HepG2 (cell line): Measurements from ENCODE around the gene LASP1. TPM values are rescaled to one million over a fixed set of nuclear protein-coding genes. Genes with fewer than 3 reads are reported as not detected.

Experiments used
- CTCF ChIP-seq: sonication (generic); formaldehyde crosslinking; IDR thresholded peaks from 2 replicates; pipeline ENCODE4 v1.5.0; 2020; ENCODE audit warnings: mild to moderate bottlenecking, missing genetic modification reagents, moderate library complexity
- DMTF1 ChIP-seq: sonication (generic); formaldehyde crosslinking; IDR thresholded peaks from 2 replicates; pipeline ENCODE4 v1.4.0; 2020; ENCODE audit warnings: mild to moderate bottlenecking, missing genetic modification reagents
- FIP1L1 ChIP-seq: fragments of 200-400 bp; formaldehyde crosslinking; IDR thresholded peaks from 2 replicates; pipeline ENCODE4 v1.6.1; 2018; ENCODE audit warnings: low read depth, mild to moderate bottlenecking, low read length, moderate library complexity, borderline replicate concordance; ENCODE audit not compliant: insufficient read depth
- GFI1 ChIP-seq: sonication (generic); formaldehyde crosslinking; IDR thresholded peaks from 2 replicates; pipeline ENCODE4 v1.5.0; 2020; ENCODE audit warnings: missing genetic modification reagents, mild to moderate bottlenecking, borderline replicate concordance
- GTF2F1 ChIP-seq: fragments of 150-350 bp; IDR thresholded peaks from 2 replicates; pipeline ENCODE4 v1.6.1; 2014; ENCODE audit warnings: low read length
- HMG20B ChIP-seq: conservative IDR thresholded peaks from 2 replicates; pipeline ENCODE4 v1.6.1; 2016; ENCODE audit warnings: missing genetic modification reagents, missing compliant biosample characterization
- HMGA1 ChIP-seq: sonication (generic); formaldehyde crosslinking; conservative IDR thresholded peaks from 2 replicates; pipeline ENCODE4 v1.4.0; 2020; ENCODE audit warnings: missing genetic modification reagents
- KAT2B ChIP-seq: fragments of 150-350 bp; IDR thresholded peaks from 2 replicates; pipeline ENCODE4 v1.6.1; 2014; ENCODE audit warnings: low read depth, low read length, borderline replicate concordance
- MAX ChIP-seq: IDR thresholded peaks from 2 replicates; pipeline ENCODE4 v1.6.1; 2012; ENCODE audit warnings: inconsistent platforms
- MAZ ChIP-seq, 2 experiments: sonication (generic) in 1 of 2; formaldehyde crosslinking in 1 of 2; IDR thresholded peaks; 2 replicates each; pipeline versions ENCODE4 v1.5.0 to v1.6.1; 2012 to 2020; ENCODE audit warnings: low read depth in 2 of 2, mild to moderate bottlenecking in 2 of 2, borderline replicate concordance in 1 of 2, improper control_type of control experiment in 1 of 2, low read length in 1 of 2, missing genetic modification reagents in 1 of 2, moderate library complexity in 1 of 2
- PAF1 ChIP-seq: IDR thresholded peaks from 2 replicates; pipeline ENCODE4 v1.6.1; 2016; ENCODE audit warnings: missing genetic modification reagents, missing compliant biosample characterization
- POGZ ChIP-seq: sonication (generic); formaldehyde crosslinking; IDR thresholded peaks from 2 replicates; pipeline ENCODE4 v1.4.0; 2020; ENCODE audit warnings: mild to moderate bottlenecking, missing genetic modification reagents
- POLR2G ChIP-seq: fragments of 200-400 bp; formaldehyde crosslinking; IDR thresholded peaks from 2 replicates; pipeline ENCODE4 v1.6.1; 2018; ENCODE audit warnings: mild to moderate bottlenecking, low read depth, low read length, moderate library complexity
- SMAD9 ChIP-seq: sonication (generic); formaldehyde crosslinking; IDR thresholded peaks from 2 replicates; pipeline ENCODE4 v1.5.1; 2020; ENCODE audit warnings: mild to moderate bottlenecking, missing genetic modification reagents
- TRIM22 ChIP-seq: fragments of 450-650 bp; IDR thresholded peaks from 2 replicates; pipeline ENCODE4 v1.6.1; 2017
- ZBTB46 ChIP-seq: sonication (generic); formaldehyde crosslinking; IDR thresholded peaks from 2 replicates; pipeline ENCODE4 v1.4.0; 2020; ENCODE audit warnings: mild to moderate bottlenecking, missing genetic modification reagents, borderline replicate concordance
- ZMYM3 ChIP-seq: sonication (generic); formaldehyde crosslinking; IDR thresholded peaks from 2 replicates; pipeline ENCODE4 v1.5.1; 2020; ENCODE audit warnings: mild to moderate bottlenecking, missing genetic modification reagents
- ZNF143 ChIP-seq: sonication (generic); formaldehyde crosslinking; IDR thresholded peaks from 2 replicates; pipeline ENCODE4 v1.4.0; 2020; ENCODE audit warnings: missing genetic modification reagents
- polyA plus RNA-seq, 8 experiments: library from polyadenylated mRNA; depleted of rRNA in 3 of 8; stranded (reverse) in 7 of 8; unstranded in 1 of 8; fragments of >200 nt; fragmentation: Illumina TruSeq in 4 of 8; extraction: Trizol in 4 of 8; gene quantifications; 2 replicates each; pipeline versions ENCODE4 v1.2.1 to v1.2.3, GENCODE V29; 2011 to 2016; ENCODE audit warnings: low read depth in 4 of 8, missing spikeins in 1 of 8, mixed read lengths in 1 of 8; ENCODE audit not compliant: insufficient read depth in 1 of 8
- total RNA-seq, 5 experiments: library from RNA; depleted of rRNA; stranded (reverse); fragments of >200 nt; fragmentation: Illumina TruSeq; extraction: Trizol; gene quantifications; 2 replicates each; pipeline ENCODE4 v1.2.3, GENCODE V29; 2016; ENCODE audit warnings: low read depth in 1 of 5

The LASP1 gene
- total and polyA plus RNA-seq, 2 of the 13 experiments (the other 11 are each of a cell fraction or from before 2014, with no cell fraction given), result 70.1 to 97.0 TPM

- TF ChIP-seq POGZ (peak; percentile 96), HMG20B (CRISPR knock-in tag) (no peak), KAT2B (no peak), MAZ (IDR thresholded peaks at IDR 0.05; ENCODE audit: borderline replicate concordance, low read depth, low read length) (peak; percentile 84; the same call in 1 of the 2 replicates), MAZ (CRISPR knock-in tag; IDR thresholded peaks at IDR 0.05; ENCODE audit: low read depth) (peak; percentile 60), ZBTB46 (CRISPR knock-in tag) (no peak), GFI1 (CRISPR knock-in tag) (peak; percentile 53; the same call in 1 of the 2 replicates), TRIM22 (no peak), CTCF (CRISPR knock-in tag) (peak; percentile 93), PAF1 (no peak), HMGA1 (CRISPR knock-in tag) (no peak), MAX (peak; percentile 60), ZMYM3 (CRISPR knock-in tag) (peak; percentile 47; the same call in 1 of the 2 replicates), DMTF1 (CRISPR knock-in tag) (no peak), POLR2G (0 out of 2 replicates have a peak, but pooled peaks have one; percentile 32), FIP1L1 (no peak), SMAD9 (CRISPR knock-in tag) (0 out of 2 replicates have a peak, but pooled peaks have one; percentile 51), GTF2F1 (no peak), ZNF143 (CRISPR knock-in tag) (0 out of 2 replicates have a peak, but pooled peaks have one; percentile 36)
These were observed 45.1 kb downstream of the LASP1 start (continued) for GRCh38 chr17:38914741-38915638.
